SK-N-SH (cell line): ENCODE data around the gene PLP2. TPM values are rescaled to one million over a fixed set of nuclear protein-coding genes. Genes with fewer than 3 reads are reported as not detected.

ENCODE experiments used
- CTCF ChIA-PET: fragments of 300-600, 350-600 bp; formaldehyde crosslinking; extraction: SDS; loops from one replicate; lab custom pipeline; 2021; lab: Yijun Ruan, JAX
- POLR2A ChIA-PET: fragments of 350-600 bp; sonication (Branson Sonifier 250); formaldehyde crosslinking; extraction: SDS; loops from one replicate; lab custom pipeline; 2020; ENCODE audit warnings: antibody characterized with exemption, inconsistent platforms; lab: Yijun Ruan, JAX
- DNase-seq: peaks from one replicate; pipeline ENCODE4 v3.0.0; 2012
- H2AFZ ChIP-seq: fragments of 200-600 bp; sonication (generic); 2 replicates; pipeline ENCODE4 v1.8.1; 2016; ENCODE audit warnings: antibody characterized with exemption, mild to moderate bottlenecking, low read depth
- H3F3A ChIP-seq: fragments of 200-600 bp; sonication (generic); replicated peaks from 2 replicates; pipeline ENCODE3; 2016; ENCODE audit warnings: antibody characterized with exemption, mild to moderate bottlenecking; ENCODE audit not compliant: insufficient read depth
- H3K27ac ChIP-seq, 2 experiments: fragments of 200-500 bp in 1 of 2; fragments of 200-600 bp in 1 of 2; sonication (Bioruptor generic) in 1 of 2; sonication (generic), shearing (Covaris generic) in 1 of 2; 2 replicates each; pipeline versions ENCODE4 v1.5.1 to v1.6.1; 2014 to 2016; ENCODE audit warnings: low read depth in 2 of 2, inconsistent platforms in 1 of 2, low read length in 1 of 2, mild to moderate bottlenecking in 1 of 2, mixed read lengths in 1 of 2
- H3K27me3 ChIP-seq: fragments of 200-600 bp; sonication (generic), shearing (Covaris generic); 2 replicates; pipeline ENCODE4 v1.6.1; 2016; ENCODE audit warnings: mixed run types; ENCODE audit not compliant: insufficient read depth
- H3K36me3 ChIP-seq, 2 experiments: fragments of 200-500 bp in 1 of 2; fragments of 200-600 bp in 1 of 2; sonication (Bioruptor generic) in 1 of 2; sonication (generic) in 1 of 2; replicated peaks in 1 of 2; 2 replicates each; pipeline versions ENCODE3 to v1.5.1; 2014 to 2016; ENCODE audit warnings: low read length in 1 of 2, mild to moderate bottlenecking in 1 of 2; ENCODE audit not compliant: insufficient read depth in 2 of 2, control insufficient read depth in 1 of 2
- H3K4me1 ChIP-seq, 2 experiments: fragments of 200-500 bp in 1 of 2; fragments of 200-600 bp in 1 of 2; sonication (Bioruptor generic) in 1 of 2; sonication (generic), shearing (Covaris generic) in 1 of 2; 2 replicates each; pipeline versions ENCODE4 v1.5.1 to v1.6.1; 2014 to 2016; ENCODE audit warnings: low read depth in 1 of 2, low read length in 1 of 2, mixed run types in 1 of 2; ENCODE audit not compliant: insufficient read depth in 2 of 2, control insufficient read depth in 1 of 2
- H3K4me2 ChIP-seq: fragments of 200-600 bp; sonication (generic), shearing (Covaris generic); 2 replicates; pipeline ENCODE4 v1.6.1; 2017; ENCODE audit warnings: mixed run types
- H3K4me3 ChIP-seq, 2 experiments: fragments of 200-500 bp in 1 of 2; fragments of 200-600 bp in 1 of 2; sonication (Bioruptor generic) in 1 of 2; sonication (generic), shearing (Covaris generic) in 1 of 2; 2 replicates each; pipeline versions ENCODE4 v1.5.1 to v1.8.1; 2014 to 2016; ENCODE audit warnings: low read depth in 2 of 2, inconsistent platforms in 1 of 2, low read length in 1 of 2, mild to moderate bottlenecking in 1 of 2, mixed read lengths in 1 of 2, moderate library complexity in 1 of 2
- H3K79me2 ChIP-seq: fragments of 200-600 bp; sonication (generic); 2 replicates; pipeline ENCODE4 v1.8.1; 2017; ENCODE audit warnings: mild to moderate bottlenecking; ENCODE audit not compliant: insufficient read depth
- H3K9ac ChIP-seq: fragments of 200-600 bp; sonication (generic); 2 replicates; pipeline ENCODE4 v1.6.1; 2017; ENCODE audit warnings: mixed run types
- H3K9me2 ChIP-seq: fragments of 200-600 bp; sonication (generic); 2 replicates; pipeline ENCODE4 v1.6.1; 2017; ENCODE audit warnings: mixed run types
- H3K9me3 ChIP-seq: fragments of 200-600 bp; sonication (generic); 2 replicates; pipeline ENCODE4 v1.6.1; 2017; ENCODE audit warnings: mixed run types, mild to moderate bottlenecking, moderate library complexity
- H4K20me1 ChIP-seq: fragments of 200-600 bp; sonication (generic); 2 replicates; pipeline ENCODE4 v1.6.1; 2017; ENCODE audit warnings: mild to moderate bottlenecking, mixed run types; ENCODE audit not compliant: insufficient read depth
- CHD2 ChIP-seq: fragments of 150-350 bp; IDR thresholded peaks from 2 replicates; pipeline ENCODE4 v1.6.1; 2018; ENCODE audit warnings: low read length; ENCODE audit not compliant: partially characterized antibody
- ELF1 ChIP-seq: IDR thresholded peaks from 2 replicates; pipeline ENCODE4 v1.4.0; 2012
- EZH2phosphoT487 ChIP-seq: fragments of 200-600 bp; sonication (generic); IDR thresholded peaks from 2 replicates; pipeline ENCODE4 v1.6.1; 2017; ENCODE audit warnings: low read depth, mixed run types, mild to moderate bottlenecking, antibody characterized with exemption, moderate library complexity, borderline replicate concordance
- FOXJ3 ChIP-seq: sonication (generic); formaldehyde crosslinking; IDR thresholded peaks from 2 replicates; pipeline ENCODE4 v1.5.1; 2020; ENCODE audit warnings: mild to moderate bottlenecking, missing genetic modification reagents
- FOXM1 ChIP-seq: IDR thresholded peaks from 2 replicates; pipeline ENCODE4 v1.4.0; 2012; ENCODE audit warnings: low read depth, mild to moderate bottlenecking
- GATA2 ChIP-seq: sonication (generic); formaldehyde crosslinking; IDR thresholded peaks from 2 replicates; pipeline ENCODE4 v1.5.0; 2020; ENCODE audit warnings: mild to moderate bottlenecking, missing genetic modification reagents
- JUND ChIP-seq: IDR thresholded peaks from 2 replicates; pipeline ENCODE4 v1.4.0; 2012
- NFIC ChIP-seq: IDR thresholded peaks from 2 replicates; pipeline ENCODE4 v1.4.0; 2012; ENCODE audit warnings: borderline replicate concordance
- NRF1 ChIP-seq: IDR thresholded peaks from 2 replicates; pipeline ENCODE4 v1.6.1; 2012; ENCODE audit warnings: low read depth, mild to moderate bottlenecking, low read length
- RAD21 ChIP-seq: IDR thresholded peaks from 2 replicates; pipeline ENCODE4 v1.6.1; 2012; ENCODE audit warnings: mild to moderate bottlenecking, low read length
- RXRA ChIP-seq: IDR thresholded peaks from 2 replicates; pipeline ENCODE4 v1.4.0; 2012; ENCODE audit warnings: low read depth, mild to moderate bottlenecking, borderline replicate concordance
- SIN3A ChIP-seq: IDR thresholded peaks from 2 replicates; pipeline ENCODE4 v1.6.1; 2012; ENCODE audit warnings: low read depth, mild to moderate bottlenecking, low read length, moderate library complexity, borderline replicate concordance
- SMC3 ChIP-seq: IDR thresholded peaks from 2 replicates; pipeline ENCODE4 v1.6.1; 2012; ENCODE audit warnings: low read depth, low read length, improper control_type of control experiment
- TAF1 ChIP-seq: IDR thresholded peaks from 2 replicates; pipeline ENCODE4 v1.6.1; 2012; ENCODE audit warnings: low read depth, mild to moderate bottlenecking, low read length, moderate library complexity, borderline replicate concordance
- TEAD4 ChIP-seq: IDR thresholded peaks from 2 replicates; pipeline ENCODE4 v1.4.0; 2012; ENCODE audit warnings: mild to moderate bottlenecking, borderline replicate concordance; ENCODE audit not compliant: insufficient read depth
- YY1 ChIP-seq: IDR thresholded peaks from 2 replicates; pipeline ENCODE4 v1.4.0; 2012; ENCODE audit warnings: low read depth, mild to moderate bottlenecking
- WGBS: methylation state at CpG from one replicate; pipeline ENCODE4 v1.1.6; 2017; ENCODE audit warnings: low lambda C conversion rate; 5-methylcytosine and 5-hydroxymethylcytosine counted together
- polyA plus RNA-seq, 3 experiments: library from polyadenylated mRNA; depleted of rRNA; stranded (reverse); fragments of >200 nt; gene quantifications; 2 replicates each; pipeline ENCODE4 v1.2.3, GENCODE V29; 2012
- TF ChIP-seq, protein P1 (sequence below): IDR thresholded peaks from 2 replicates; pipeline ENCODE4 v1.6.1; 2012; ENCODE audit warnings: mild to moderate bottlenecking, low read depth, low read length, moderate library complexity
- TF ChIP-seq, protein P2 (sequence below): IDR thresholded peaks from 2 replicates; pipeline ENCODE4 v1.4.0; 2012; ENCODE audit warnings: low read depth, borderline replicate concordance
- TF ChIP-seq, protein P3 (sequence below): IDR thresholded peaks from 2 replicates; pipeline ENCODE4 v1.4.0; 2012; ENCODE audit warnings: low read depth

Gene PLP2
- polyA plus RNA-seq, 1 of the 3 experiments (the other 2 are of a cell fraction), result 146 TPM

DNA sequence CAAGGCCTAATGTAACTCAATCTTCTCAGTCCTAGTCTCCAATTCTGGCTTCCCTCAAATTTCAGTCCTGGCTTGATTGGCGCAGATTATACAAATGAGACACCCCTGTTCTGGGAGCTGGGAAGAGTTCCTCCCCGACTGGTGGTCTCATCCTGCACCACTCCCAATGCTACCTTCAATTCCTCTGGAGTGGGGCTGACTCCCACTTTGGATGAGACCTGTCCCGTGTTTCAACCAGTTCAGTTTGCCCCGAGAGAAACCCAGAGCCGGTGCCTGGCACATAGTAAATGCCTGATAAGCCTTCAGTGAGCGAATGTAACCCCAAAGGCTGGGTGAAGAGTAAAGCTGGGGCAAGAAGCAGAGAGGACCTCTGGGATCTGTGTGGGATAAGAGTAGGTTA, 32.3 kb downstream of the PLP2 start:
- Histone ChIP-seq H3K9me3 (no peaks in the 10 kb centered on the region), H3K9me2 (no peaks in the 10 kb centered on the region), H3K4me1 (no peaks in the 10 kb centered on the region; a peak in 1 of 4 replicates), H2AFZ (no peak overlapping the region), H3K9ac (no peak overlapping the region), H3K79me2 (no peaks in the 10 kb centered on the region), H4K20me1 (no peaks in the 10 kb centered on the region), H3K27ac (no peak overlapping the region), H3K36me3 (no peaks in the 10 kb centered on the region), H3K4me2 (no peak overlapping the region), H3K27me3 (peaks cover 18% of the 10 kb centered on the region), H3K4me3 (no peak overlapping the region), H3F3A (no peaks in the 10 kb centered on the region)
- WGBS, result 33% methylated on average over 6 of the region's 6 CpGs
- POLR2A ChIA-PET, result no interaction called here
- CTCF ChIA-PET, result no interaction called here
- TF ChIP-seq NFIC, result no peak
- no peak for TF ChIP-seq RXRA
- no peak for TF ChIP-seq NRF1
- TF ChIP-seq JUND, result no peak
- TF ChIP-seq TEAD4, result no peak
- no peak for TF ChIP-seq FOXJ3 (CRISPR knock-in tag)
- TF ChIP-seq, protein P1, sequence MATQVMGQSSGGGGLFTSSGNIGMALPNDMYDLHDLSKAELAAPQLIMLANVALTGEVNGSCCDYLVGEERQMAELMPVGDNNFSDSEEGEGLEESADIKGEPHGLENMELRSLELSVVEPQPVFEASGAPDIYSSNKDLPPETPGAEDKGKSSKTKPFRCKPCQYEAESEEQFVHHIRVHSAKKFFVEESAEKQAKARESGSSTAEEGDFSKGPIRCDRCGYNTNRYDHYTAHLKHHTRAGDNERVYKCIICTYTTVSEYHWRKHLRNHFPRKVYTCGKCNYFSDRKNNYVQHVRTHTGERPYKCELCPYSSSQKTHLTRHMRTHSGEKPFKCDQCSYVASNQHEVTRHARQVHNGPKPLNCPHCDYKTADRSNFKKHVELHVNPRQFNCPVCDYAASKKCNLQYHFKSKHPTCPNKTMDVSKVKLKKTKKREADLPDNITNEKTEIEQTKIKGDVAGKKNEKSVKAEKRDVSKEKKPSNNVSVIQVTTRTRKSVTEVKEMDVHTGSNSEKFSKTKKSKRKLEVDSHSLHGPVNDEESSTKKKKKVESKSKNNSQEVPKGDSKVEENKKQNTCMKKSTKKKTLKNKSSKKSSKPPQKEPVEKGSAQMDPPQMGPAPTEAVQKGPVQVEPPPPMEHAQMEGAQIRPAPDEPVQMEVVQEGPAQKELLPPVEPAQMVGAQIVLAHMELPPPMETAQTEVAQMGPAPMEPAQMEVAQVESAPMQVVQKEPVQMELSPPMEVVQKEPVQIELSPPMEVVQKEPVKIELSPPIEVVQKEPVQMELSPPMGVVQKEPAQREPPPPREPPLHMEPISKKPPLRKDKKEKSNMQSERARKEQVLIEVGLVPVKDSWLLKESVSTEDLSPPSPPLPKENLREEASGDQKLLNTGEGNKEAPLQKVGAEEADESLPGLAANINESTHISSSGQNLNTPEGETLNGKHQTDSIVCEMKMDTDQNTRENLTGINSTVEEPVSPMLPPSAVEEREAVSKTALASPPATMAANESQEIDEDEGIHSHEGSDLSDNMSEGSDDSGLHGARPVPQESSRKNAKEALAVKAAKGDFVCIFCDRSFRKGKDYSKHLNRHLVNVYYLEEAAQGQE, result no peak
- TF ChIP-seq, protein P2, sequence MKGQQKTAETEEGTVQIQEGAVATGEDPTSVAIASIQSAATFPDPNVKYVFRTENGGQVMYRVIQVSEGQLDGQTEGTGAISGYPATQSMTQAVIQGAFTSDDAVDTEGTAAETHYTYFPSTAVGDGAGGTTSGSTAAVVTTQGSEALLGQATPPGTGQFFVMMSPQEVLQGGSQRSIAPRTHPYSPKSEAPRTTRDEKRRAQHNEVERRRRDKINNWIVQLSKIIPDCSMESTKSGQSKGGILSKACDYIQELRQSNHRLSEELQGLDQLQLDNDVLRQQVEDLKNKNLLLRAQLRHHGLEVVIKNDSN, result no peak
- TF ChIP-seq, protein P3, sequence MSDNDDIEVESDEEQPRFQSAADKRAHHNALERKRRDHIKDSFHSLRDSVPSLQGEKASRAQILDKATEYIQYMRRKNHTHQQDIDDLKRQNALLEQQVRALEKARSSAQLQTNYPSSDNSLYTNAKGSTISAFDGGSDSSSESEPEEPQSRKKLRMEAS, result no peak
- no peak for TF ChIP-seq YY1
- no peak for TF ChIP-seq FOXM1
- DNase-seq, result no peak

DNA sequence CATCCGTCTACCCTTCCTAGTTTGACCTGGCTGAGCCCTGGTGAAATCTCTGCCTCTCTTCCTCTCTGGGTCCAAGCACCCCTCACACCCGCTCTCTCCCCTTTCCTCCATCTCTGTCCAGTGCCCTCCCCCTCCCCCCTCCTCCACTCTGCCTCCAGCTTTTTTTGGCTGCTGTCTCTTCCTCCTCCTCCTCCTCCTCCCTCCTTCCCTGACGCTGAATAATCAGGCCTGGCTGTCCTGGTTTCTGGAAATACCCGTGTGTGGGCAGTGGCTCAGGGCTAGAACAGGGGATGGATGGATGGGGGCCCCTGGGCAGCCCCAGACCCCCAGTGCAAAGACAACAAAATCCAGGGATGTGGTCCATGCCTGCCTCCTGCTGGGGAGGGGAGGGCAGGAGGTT, 33.0 kb downstream of the PLP2 start:
- no peaks in the 10 kb centered on the region for H3K36me3 ChIP-seq
- H3K9me2 ChIP-seq, result no peaks in the 10 kb centered on the region
- WGBS, result 29% methylated on average over 4 of the region's 4 CpGs
- no peak overlapping the region for H3K4me3 ChIP-seq
- DNase-seq, result no peak
- H2AFZ ChIP-seq, result no peak overlapping the region
- peaks cover 23% of the 10 kb centered on the region for H3K27me3 ChIP-seq
- no peak overlapping the region for H3K27ac ChIP-seq
- no peaks in the 10 kb centered on the region for H3F3A ChIP-seq
- no peaks in the 10 kb centered on the region for H3K9me3 ChIP-seq
- TF ChIP-seq SMC3 (no peak), FOXM1 (no peak), NFIC (no peak), ELF1 (no peak), SIN3A (no peak), EZH2phosphoT487 (no peak), RAD21 (no peak), GATA2 (CRISPR knock-in tag) (no peak), TAF1 (no peak), CHD2 (no peak)
- TF ChIP-seq, all 33 proteins: peak for 0
- CTCF ChIA-PET, result no interaction called here
- Histone ChIP-seq H3K79me2 (no peaks in the 10 kb centered on the region), H3K4me2 (no peak overlapping the region), H3K4me1 (no peaks in the 10 kb centered on the region; a peak in 1 of 4 replicates), H3K9ac (no peak overlapping the region), H4K20me1 (no peaks in the 10 kb centered on the region)
- POLR2A ChIA-PET, result no interaction called here
